Keratinocyte (primary cell): Measurements from ENCODE around the gene ABLIM2. TPM values are rescaled to one million over a fixed set of nuclear protein-coding genes. Genes with fewer than 3 reads are reported as not detected.

Experiments
- DNase-seq: peaks from one replicate; pipeline ENCODE4 v3.0.0-alpha.2; 2011; ENCODE audit warnings: low read depth, missing footprints, low spot score
- FAIRE-seq: peaks from 2 replicates; lab custom pipeline; 2011; peaks lifted over from hg19 to GRCh38; lab: Jason Lieb, UNC
- H2AFZ ChIP-seq: 2 replicates; pipeline ENCODE4 v1.6.0; 2012; ENCODE audit warnings: low read length, control low read depth, inconsistent platforms; ENCODE audit not compliant: control insufficient read depth
- H3K27ac ChIP-seq: 2 replicates; pipeline ENCODE4 v1.5.1; 2011; ENCODE audit warnings: low read length; ENCODE audit not compliant: control insufficient read depth, insufficient read depth
- H3K27me3 ChIP-seq: 3 replicates; pipeline ENCODE4 v1.6.0; 2011; ENCODE audit warnings: low read length; ENCODE audit not compliant: control insufficient read depth, insufficient read depth; ENCODE audit errors: extremely low read depth
- H3K36me3 ChIP-seq, 2 experiments: 2 replicates in 1 of 2; 3 replicates in 1 of 2; pipeline ENCODE4 v1.5.1; 2011; ENCODE audit warnings: low read length in 2 of 2, mild to moderate bottlenecking in 1 of 2; ENCODE audit not compliant: control insufficient read depth in 2 of 2, insufficient read depth in 2 of 2; ENCODE audit errors: extremely low read depth in 1 of 2
- H3K4me1 ChIP-seq: 3 replicates; pipeline ENCODE4 v1.5.1; 2011; ENCODE audit warnings: low read length; ENCODE audit not compliant: control insufficient read depth, insufficient read depth; ENCODE audit errors: extremely low read depth
- H3K4me2 ChIP-seq: 3 replicates; pipeline ENCODE4 v1.6.0; 2011; ENCODE audit warnings: low read depth, low read length; ENCODE audit not compliant: control insufficient read depth, insufficient read depth; ENCODE audit errors: extremely low read depth
- H3K4me3 ChIP-seq, 3 experiments: fragments of 200-600 bp in 1 of 3; sonication (generic) in 1 of 3; 2 replicates in 2 of 3; 3 replicates in 1 of 3; pipeline ENCODE4 v1.5.1; 2011 to 2016; ENCODE audit warnings: low read length in 3 of 3, mild to moderate bottlenecking in 3 of 3, control low read depth in 2 of 3, inconsistent platforms in 1 of 3, low read depth in 1 of 3, mixed read lengths in 1 of 3, mixed run types in 1 of 3, moderate library complexity in 1 of 3; ENCODE audit not compliant: control insufficient read depth in 2 of 3, insufficient read depth in 2 of 3; ENCODE audit errors: extremely low read depth in 1 of 3
- H3K79me2 ChIP-seq: 2 replicates; pipeline ENCODE4 v1.6.0; 2012; ENCODE audit warnings: low read length; ENCODE audit not compliant: control insufficient read depth, insufficient read depth
- H3K9ac ChIP-seq: 3 replicates; pipeline ENCODE4 v1.6.0; 2011; ENCODE audit warnings: low read length; ENCODE audit not compliant: control insufficient read depth, insufficient read depth; ENCODE audit errors: extremely low read depth
- H3K9me1 ChIP-seq: 3 replicates; pipeline ENCODE4 v1.6.0; 2011; ENCODE audit warnings: low read length; ENCODE audit not compliant: control insufficient read depth, insufficient read depth; ENCODE audit errors: extremely low read depth
- H3K9me3 ChIP-seq: 2 replicates; pipeline ENCODE4 v1.5.1; 2012; ENCODE audit warnings: low read depth, low read length; ENCODE audit not compliant: control insufficient read depth
- H4K20me1 ChIP-seq: 3 replicates; pipeline ENCODE4 v1.6.0; 2011; ENCODE audit warnings: low read length; ENCODE audit not compliant: control insufficient read depth, insufficient read depth; ENCODE audit errors: extremely low read depth
- EZH2 ChIP-seq: IDR thresholded peaks from one replicate; pipeline ENCODE4 v1.6.1; 2012; ENCODE audit warnings: inconsistent platforms, mild to moderate bottlenecking, low read length, moderate library complexity
- dilution Hi-C: fragments of 300-500 bp; cut with MboI; formaldehyde crosslinking; loops from one replicate; pipeline ENCODE4 v1.7.0; 2020; ENCODE audit warnings: low sequenced_read_pairs; ENCODE audit not compliant: extremely low pct_ligation_motif_present
- polyA plus RNA-seq, 5 experiments: library from polyadenylated mRNA; depleted of rRNA in 3 of 5; stranded (reverse) in 3 of 5; stranded (forward) in 1 of 5; unstranded in 1 of 5; fragments of >200 nt; gene quantifications; 1 replicate in 1 of 5; 2 replicates in 3 of 5; 3 replicates in 1 of 5; pipeline versions ENCODE4 v1.2.1 to v1.2.3, GENCODE V29; 2011 to 2012; ENCODE audit warnings: missing spikeins in 2 of 5, low read depth in 1 of 5, low replicate concordance in 1 of 5
- TF ChIP-seq, protein P1 (sequence below), 3 experiments: IDR thresholded peaks in 1 of 3; conservative IDR thresholded peaks in 1 of 3; optimal IDR thresholded peaks in 1 of 3; 2 replicates in 2 of 3; 3 replicates in 1 of 3; pipeline versions ENCODE3 to v1.5.1; 2011; ENCODE audit warnings: low read length in 3 of 3, mild to moderate bottlenecking in 3 of 3, moderate library complexity in 2 of 3, control low read depth in 1 of 3, inconsistent platforms in 1 of 3; ENCODE audit not compliant: insufficient read depth in 2 of 3; ENCODE audit errors: extremely low read depth in 1 of 3

Gene ABLIM2
- polyA plus RNA-seq, 1 donor (not counting 4 experiments of a cell fraction or from before 2014, with no cell fraction given): 0.94 TPM

DNA sequence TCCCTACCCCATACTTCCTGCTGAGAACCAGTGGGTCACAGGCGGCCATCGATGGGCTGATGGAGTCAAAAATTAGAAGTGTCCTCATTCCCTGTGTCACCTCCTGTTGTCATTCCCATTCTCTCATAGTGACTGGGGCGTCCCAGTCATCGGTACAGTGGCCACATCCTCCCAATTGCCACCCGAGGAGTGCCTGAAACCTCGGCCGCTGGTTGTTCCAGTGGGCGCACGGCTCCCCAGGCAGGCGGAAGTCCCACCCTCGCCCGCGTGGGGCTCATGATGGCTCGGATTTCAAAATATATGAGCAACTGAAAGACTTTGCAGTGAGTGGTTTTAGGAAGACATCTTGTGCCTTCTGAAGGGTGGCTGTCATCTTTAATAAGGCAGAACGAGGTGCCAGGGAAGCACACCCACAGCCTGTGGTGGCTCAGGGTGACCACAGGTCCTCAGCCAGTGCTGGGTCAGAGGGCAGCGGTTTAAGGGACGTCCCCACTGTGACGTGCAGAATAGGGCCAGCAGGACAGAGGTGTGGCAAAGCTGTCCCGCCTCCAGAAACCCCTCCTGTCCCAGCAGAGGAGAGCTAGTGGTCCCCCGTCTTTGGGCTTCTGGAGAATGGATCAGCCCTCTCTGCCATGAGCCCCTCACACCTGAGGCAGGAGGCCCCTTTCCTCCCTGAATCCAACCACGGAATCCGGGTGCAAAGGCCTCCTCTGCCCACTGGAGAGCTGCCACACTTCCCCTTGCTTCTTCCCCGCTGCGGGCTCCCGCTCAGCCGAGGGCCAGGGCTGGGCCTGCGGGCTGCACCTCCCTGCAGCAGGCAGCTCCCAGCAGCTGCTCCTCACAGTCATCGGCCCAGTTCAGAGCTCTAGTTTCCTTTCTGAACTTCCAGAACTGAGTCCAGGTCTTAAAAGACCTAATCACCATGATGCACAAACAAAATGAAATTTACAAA lies 90.4 kb downstream of the ABLIM2 start:
- Histone ChIP-seq H3K27me3 (peaks cover 41% of the 10 kb centered on the region), H3K9me1 (no peaks in the 10 kb centered on the region), H3K9me3 (peaks cover 11% of the 10 kb centered on the region), H3K4me3 (no peak overlapping the region), H3K79me2 (no peaks in the 10 kb centered on the region), H3K4me1 (no peaks in the 10 kb centered on the region), H4K20me1 (no peaks in the 10 kb centered on the region), H3K9ac (no peak overlapping the region), H3K36me3 (no peaks in the 10 kb centered on the region), H3K27ac (no peak overlapping the region), H2AFZ (no peak overlapping the region), H3K4me2 (no peak overlapping the region)
- TF ChIP-seq, protein P1, sequence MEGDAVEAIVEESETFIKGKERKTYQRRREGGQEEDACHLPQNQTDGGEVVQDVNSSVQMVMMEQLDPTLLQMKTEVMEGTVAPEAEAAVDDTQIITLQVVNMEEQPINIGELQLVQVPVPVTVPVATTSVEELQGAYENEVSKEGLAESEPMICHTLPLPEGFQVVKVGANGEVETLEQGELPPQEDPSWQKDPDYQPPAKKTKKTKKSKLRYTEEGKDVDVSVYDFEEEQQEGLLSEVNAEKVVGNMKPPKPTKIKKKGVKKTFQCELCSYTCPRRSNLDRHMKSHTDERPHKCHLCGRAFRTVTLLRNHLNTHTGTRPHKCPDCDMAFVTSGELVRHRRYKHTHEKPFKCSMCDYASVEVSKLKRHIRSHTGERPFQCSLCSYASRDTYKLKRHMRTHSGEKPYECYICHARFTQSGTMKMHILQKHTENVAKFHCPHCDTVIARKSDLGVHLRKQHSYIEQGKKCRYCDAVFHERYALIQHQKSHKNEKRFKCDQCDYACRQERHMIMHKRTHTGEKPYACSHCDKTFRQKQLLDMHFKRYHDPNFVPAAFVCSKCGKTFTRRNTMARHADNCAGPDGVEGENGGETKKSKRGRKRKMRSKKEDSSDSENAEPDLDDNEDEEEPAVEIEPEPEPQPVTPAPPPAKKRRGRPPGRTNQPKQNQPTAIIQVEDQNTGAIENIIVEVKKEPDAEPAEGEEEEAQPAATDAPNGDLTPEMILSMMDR (optimal IDR thresholded peaks at IDR 0.05 in 1 of 3, IDR thresholded peaks at IDR 0.05 in 1 of 3, conservative IDR thresholded peaks at IDR 0.05 in 1 of 3; ENCODE audit: extremely low read depth in 1 of 3, insufficient read depth in 2 of 3, low read length in 3 of 3): no peak
- TF ChIP-seq EZH2: no peak
- DNase-seq (no peak), FAIRE-seq (no peak)
- dilution Hi-C loops: no loop called here

DNA sequence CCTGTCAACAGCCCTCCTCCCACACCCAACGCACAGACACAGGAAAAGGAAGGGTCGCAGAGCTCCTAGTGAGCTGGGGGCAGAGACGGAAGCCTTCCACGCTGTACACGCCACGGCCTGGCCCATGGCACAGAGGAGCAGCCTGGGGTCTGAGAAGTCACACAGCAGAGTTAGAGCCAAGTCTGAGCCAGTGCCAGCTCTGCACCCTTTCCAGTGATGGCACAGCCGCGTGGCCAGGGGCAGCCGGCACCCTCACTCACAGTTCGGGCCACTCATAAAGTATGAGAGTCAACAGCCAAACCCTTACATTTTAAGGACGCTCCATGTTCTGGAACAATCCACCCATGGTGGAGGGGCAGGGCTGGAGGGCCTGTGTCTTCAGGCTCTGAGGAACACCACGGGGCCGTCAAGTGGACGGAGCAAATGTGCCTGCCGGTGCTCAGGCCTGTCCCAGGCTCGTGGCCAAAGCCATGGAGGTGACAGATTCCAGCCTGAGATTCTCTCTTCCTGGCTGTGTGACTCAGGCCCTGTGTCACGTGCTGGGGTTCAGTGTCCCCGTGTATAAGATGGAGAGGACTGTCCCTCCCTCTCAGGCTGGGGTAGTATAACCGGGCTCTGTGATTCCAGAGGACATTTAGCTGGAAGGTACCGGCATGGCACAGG lies 91.2 kb downstream of the ABLIM2 start:
- H3K9me3 ChIP-seq: peaks cover 14% of the 10 kb centered on the region
- no peak overlapping the region for H3K9ac ChIP-seq
- H3K9me1 ChIP-seq: no peaks in the 10 kb centered on the region
- H3K27me3 ChIP-seq: peaks cover 33% of the 10 kb centered on the region
- DNase-seq (no peak), FAIRE-seq (no peak)
- H3K4me3 ChIP-seq: no peak overlapping the region
- H3K36me3 ChIP-seq: no peaks in the 10 kb centered on the region
- no peaks in the 10 kb centered on the region for H3K79me2 ChIP-seq
- H4K20me1 ChIP-seq: no peaks in the 10 kb centered on the region
- H3K27ac ChIP-seq: no peak overlapping the region
- no peak overlapping the region for H3K4me2 ChIP-seq
- H2AFZ ChIP-seq: no peak overlapping the region
- dilution Hi-C loops: no loop called here
- H3K4me1 ChIP-seq: no peaks in the 10 kb centered on the region
- TF ChIP-seq EZH2: no peak
- TF ChIP-seq, protein P1 (optimal IDR thresholded peaks at IDR 0.05 in 1 of 3, IDR thresholded peaks at IDR 0.05 in 1 of 3, conservative IDR thresholded peaks at IDR 0.05 in 1 of 3; ENCODE audit: extremely low read depth in 1 of 3, insufficient read depth in 2 of 3, low read length in 3 of 3): no peak
